Adrenal gland (tissue), 5 donors: Measurements from ENCODE around the gene NNAT.

ENCODE experiments used
- CTCF ChIP-seq, 6 experiments: fragments of 450-650 bp in 4 of 6; fragments of 200-600 bp in 2 of 6; sonication (generic) in 1 of 6; IDR thresholded peaks; 1 replicate in 5 of 6; 2 replicates in 1 of 6; pipeline versions ENCODE4 v1.5.1 to v1.8.0; 2016 to 2021; ENCODE audit warnings: antibody characterized with exemption in 6 of 6, mild to moderate bottlenecking in 2 of 6, moderate library complexity in 1 of 6
- POLR2A ChIP-seq, 2 donors: fragments of 450-650 bp; IDR thresholded peaks; one replicate each; pipeline ENCODE4 v1.6.1; 2017; ENCODE audit warnings: antibody characterized with exemption in 2 of 2, mild to moderate bottlenecking in 2 of 2, moderate library complexity in 1 of 2
- donor health status: DM: no; HTN: no; CAD: no.

- TF ChIP-seq CTCF (IDR thresholded peaks at IDR 0.05) (peak; percentile 65 to 97 (median 90)), POLR2A (IDR thresholded peaks at IDR 0.05) (no peak)
Measured at GRCh38 chr20:37534401-37535157, 13.5 kb downstream of the NNAT start.
